HG03095 (cell line): ENCODE data around the gene PICALM.
"Not testable (repeated sequence)": the region's sequence is repeated elsewhere in the genome, so short reads cannot be mapped to it uniquely, and the experiment has no call there.

Experiments used
- ATAC-seq: cut with Tn5 transposase; IDR thresholded peaks from one replicate; pipeline ENCODE4 v1.9.1; 2021; ENCODE audit warnings: moderate library complexity; ENCODE audit not compliant: unreplicated experiment

PICALM gene

GRCh38 chr11:85945788-85946187 is 123.1 kb downstream of the PICALM start:
- ATAC-seq = no peak

DNA sequence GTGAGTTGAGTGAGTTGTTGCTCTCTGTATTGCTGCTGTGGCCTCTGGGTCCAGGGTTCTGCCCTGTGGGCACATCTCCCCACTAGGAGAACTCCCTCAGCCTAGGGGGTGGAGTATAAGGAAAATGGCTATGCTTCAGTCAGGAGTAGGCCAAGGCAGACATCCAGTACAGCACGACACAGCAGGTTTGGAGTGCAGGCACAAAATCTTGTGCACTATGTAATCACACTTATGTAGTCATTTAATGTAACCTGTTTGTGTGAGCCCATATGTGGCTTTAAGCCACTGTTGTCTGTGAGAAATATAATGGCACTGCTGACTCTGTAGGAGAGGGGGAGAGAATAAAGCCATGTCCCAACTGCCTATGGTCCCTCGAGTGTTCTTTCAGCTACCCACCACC is 123.6 kb downstream of the PICALM start:
- ATAC-seq = no peak

- ATAC-seq = no peak
Measured at GRCh38 chr11:85941380-85941973, 127.4 kb downstream of the PICALM start.

- ATAC-seq = no peak
Measured at GRCh38 chr11:85939099-85940015, 129.5 kb downstream of the PICALM start.

DNA sequence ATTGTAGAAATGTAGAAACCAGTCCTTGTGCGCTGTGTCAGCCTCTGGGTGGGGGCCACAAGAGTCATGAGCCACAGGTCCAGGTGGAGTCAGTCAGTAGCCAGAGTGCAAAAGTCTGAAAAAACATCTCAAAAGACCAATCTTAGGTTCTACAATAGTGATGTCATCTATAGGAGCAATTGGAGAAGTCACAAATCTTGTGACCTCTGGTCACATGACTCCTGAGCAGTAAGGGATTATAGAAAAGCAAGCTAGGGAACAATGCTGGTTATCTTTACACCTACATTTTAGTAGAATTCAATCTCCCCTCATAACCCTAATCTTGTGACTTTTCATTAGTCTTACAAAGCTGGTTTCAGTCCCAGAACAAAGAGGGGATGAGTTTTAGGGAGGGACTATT is 131.0 kb downstream of the PICALM start:
- ATAC-seq = no peak

DNA sequence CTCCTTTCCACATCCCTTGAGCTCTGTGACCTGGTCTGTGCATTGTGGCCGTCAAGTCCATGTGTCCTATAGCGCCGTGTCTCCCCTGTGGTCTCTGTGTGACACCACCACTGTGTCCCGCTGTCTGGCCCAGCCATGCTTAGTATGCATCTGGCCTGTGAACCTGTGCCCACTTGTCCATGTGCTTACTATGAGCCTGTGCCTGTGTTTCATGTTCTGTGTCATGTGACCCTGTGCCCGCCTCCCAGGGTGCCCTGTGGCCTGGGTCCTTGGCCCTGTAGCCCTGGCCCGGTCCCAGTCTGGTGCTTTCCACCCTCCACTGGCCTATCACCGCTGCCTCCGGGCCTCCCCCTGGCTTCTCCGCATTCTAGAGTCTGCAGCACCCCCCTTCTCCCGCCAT is 133.1 kb downstream of the PICALM start:
- no peak for ATAC-seq

DNA sequence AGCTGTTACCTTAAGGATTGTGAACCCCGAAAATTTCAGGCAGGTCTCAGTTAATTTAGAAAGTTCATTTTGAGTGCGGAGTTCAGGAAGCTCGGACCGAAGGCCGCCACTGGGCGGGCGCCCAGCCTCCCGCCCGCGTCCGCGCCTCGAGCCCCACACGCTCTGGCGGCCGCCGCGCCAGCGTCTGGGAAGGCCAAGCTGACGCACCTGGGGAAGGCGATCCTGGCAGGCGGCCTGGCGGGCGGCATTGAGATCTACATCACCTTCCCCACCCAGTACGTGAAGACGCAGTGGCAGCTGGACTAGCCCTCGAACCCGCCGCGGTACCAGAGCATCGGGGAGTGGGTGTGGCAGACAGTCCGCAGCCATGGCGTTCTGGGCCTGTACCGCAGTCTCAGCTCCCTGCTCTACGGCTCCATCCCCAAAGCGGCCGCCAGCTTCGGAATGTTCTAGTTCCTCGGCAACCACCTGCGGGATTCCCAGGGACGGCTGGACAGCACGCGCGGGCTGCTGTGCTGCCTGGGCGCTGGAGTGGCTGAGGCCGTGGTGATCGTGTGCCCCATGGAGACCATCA is 134.2 kb downstream of the PICALM start:
- ATAC-seq = no peak

- no peak for ATAC-seq
Measured at GRCh38 chr11:85930879-85931366, 138.0 kb downstream of the PICALM start.

DNA sequence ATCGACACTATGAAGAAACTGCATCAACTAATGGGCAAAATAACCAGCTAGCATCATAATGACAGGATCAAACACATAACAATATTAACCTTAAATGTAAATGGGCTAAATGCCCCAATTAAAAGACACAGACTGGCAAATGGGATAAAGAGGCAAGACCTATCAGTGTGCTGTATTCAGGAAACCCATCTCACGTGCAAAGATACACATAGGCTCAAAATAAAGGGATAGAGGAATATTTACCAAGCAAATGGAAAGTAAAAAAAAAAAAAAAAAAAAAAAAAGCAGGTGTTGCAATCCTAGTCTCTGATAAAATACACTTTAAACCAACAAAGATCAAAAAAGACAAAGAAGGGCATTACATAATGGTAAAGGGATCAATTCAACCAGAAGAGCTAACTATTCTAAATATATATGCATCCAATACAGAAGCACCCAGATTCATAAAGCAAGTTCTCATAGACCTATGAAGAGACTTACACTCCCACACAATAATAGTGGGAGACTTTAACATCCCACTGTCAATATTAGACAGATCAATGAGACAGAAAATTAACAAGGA is 142.2 kb downstream of the PICALM start:
- not testable (repeated sequence) for ATAC-seq

DNA sequence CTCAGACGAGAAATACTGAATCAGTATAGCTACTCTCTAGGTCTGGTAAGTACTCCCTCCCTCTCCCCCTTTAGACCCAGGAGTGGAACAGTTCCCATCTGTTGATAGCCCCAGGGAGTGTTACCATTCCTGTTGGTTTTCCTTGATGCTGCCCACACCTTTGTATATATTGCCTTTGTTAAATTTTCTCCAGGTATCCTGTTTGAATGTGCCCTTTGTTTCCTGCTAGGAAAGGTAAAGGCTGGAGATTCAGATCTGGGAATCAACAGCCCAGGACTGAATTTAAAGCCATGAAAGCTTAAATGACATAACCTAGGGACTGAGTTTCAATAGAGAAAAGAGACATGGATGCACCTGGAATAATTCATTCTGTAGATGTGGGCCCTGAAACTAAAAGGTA is 145.4 kb downstream of the PICALM start:
- no peak for ATAC-seq

DNA sequence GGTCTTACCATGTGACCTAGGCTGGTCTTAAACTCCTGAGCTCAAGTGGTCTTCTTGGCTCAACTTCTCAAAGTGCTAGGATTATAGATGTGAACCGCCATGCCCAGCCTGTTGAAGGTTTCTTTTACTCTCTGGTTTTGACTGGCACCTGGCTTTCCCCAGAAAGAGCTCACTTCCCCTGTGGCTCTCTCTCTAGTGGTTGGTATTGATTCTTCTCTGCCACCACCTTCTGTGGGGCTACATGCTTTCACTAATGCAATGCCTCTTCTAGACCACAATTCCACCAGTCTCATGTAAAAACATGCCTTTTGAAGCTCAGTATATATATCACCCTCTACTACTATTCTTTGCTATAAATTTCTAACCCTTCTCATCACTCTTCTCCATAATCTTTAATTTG is 146.5 kb downstream of the PICALM start:
- no peak for ATAC-seq

- no peak for ATAC-seq
Measured at GRCh38 chr11:85918910-85919794, 149.7 kb downstream of the PICALM start.

- ATAC-seq = no peak
Measured at GRCh38 chr11:85914425-85914824, 154.5 kb downstream of the PICALM start.

GRCh38 chr11:85913513-85913912 is 155.4 kb downstream of the PICALM start:
- ATAC-seq = no peak

GRCh38 chr11:85912414-85912813 is 156.5 kb downstream of the PICALM start:
- no peak for ATAC-seq
